GM21447 (cell line): ENCODE measurements around the gene KAT2B.

Experiments
- ATAC-seq: cut with Tn5 transposase; IDR thresholded peaks from one replicate; pipeline ENCODE4 v1.9.1; 2021; ENCODE audit not compliant: unreplicated experiment

The KAT2B gene

GRCh38 chr3:20141851-20142250, 101.6 kb downstream of the KAT2B start:
- no peak for ATAC-seq

- no peak for ATAC-seq
Observed at GRCh38 chr3:20142517-20142916, 102.3 kb downstream of the KAT2B start.

DNA sequence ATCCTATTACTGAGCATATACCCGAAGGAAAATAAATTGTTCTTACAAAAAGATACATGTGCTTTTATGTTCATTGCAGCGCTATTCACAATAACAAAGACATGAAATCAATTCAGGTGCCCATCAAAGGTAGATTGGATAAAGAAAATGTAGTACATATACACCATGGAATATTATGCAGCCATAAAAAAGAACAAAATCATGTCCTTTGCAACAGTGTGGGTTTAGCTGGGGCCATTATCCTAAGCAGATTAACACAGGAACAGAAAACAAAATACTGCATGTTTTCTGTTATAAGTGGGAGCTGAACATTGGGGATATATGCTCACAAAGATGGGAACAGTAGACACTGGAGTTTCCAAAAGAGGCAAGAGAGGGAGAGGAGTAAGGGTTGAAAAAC, 103.3 kb downstream of the KAT2B start:
- ATAC-seq = no peak

- ATAC-seq = no peak
Observed at GRCh38 chr3:20145874-20146273, 105.6 kb downstream of the KAT2B start.

- no peak for ATAC-seq
Observed at GRCh38 chr3:20146301-20146700, 106.1 kb downstream of the KAT2B start.

GRCh38 chr3:20147361-20147760, 107.1 kb downstream of the KAT2B start:
- ATAC-seq = no peak

DNA sequence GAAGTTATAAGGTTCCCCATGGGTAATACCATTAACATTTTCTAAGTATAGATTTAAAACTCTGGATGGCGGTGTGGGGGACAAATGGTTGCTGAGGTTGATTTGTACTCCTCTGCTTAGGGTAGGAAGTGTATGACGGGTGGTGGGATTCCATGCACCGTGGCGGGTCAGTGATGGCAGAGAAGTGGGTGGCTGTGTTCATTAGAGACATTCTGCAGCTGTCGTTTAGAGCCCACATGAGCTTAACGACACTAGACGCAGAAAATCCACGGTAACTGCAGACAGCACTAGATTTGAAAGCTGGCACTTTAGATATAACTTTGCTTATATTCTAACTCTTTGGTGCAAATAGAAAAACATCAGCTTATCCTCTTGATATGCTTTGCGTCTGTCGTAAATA, 108.2 kb downstream of the KAT2B start:
- ATAC-seq = no peak

DNA sequence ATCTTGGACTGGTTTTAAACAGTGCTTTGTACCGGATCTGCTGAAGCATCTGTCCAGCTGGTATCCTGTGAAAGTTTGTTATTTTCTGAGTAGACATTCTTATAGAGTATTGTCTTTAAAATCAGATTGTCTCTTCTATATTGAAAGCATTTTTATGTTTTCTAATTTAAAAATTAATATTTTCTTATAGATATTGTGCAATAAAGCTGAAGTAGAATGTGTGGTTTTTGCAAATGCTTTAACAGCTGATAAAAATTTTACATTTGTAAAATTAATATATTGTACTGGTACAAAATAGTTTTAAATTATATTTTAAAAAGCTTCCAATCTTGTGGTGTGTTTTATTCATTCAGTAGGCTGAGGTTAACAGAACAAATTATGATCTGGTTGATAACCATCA, 113.8 kb downstream of the KAT2B start:
- no peak for ATAC-seq

DNA sequence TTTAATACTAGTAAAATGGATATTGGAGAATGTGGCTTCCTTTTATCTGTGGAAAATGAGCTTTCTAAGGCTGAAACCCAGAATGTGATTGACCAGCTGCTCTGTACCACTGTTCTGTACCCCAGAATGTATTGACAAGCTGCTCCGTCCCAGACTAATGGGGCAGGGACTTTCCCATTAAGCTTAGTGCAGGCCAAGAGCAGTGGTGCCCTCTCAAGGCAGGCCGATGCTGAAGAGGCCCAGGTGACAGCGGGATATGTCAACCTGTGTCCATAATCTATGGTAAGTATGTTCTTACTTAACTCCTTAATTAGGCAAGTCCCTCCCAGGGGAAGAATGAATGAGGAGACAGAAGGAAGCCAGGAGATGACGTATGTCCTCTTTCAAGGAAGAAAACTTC, 114.7 kb downstream of the KAT2B start:
- no peak for ATAC-seq

DNA sequence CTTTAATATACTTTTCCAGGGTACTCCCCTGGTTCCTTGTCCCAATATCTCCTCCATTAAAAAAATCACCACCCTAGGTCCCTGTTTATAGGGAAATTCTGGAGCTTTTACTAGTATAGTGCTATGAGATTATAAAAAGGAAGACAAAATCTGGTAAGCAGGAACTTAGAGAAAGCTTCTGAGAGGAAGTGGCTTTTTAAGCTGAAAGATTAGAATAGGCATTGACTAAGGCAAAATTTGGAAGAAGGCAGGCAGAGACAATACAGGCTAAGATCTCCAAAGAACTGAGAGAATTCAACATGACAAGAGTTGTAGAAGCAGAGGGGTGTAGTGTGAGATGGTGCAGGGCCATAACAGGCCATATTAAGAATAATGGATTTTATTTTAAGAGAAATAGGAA, 120.0 kb downstream of the KAT2B start:
- ATAC-seq = no peak

- no peak for ATAC-seq
Observed at GRCh38 chr3:20161714-20162113, 121.5 kb downstream of the KAT2B start.

GRCh38 chr3:20173844-20174410, 133.7 kb downstream of the KAT2B start:
- ATAC-seq = no peak

DNA sequence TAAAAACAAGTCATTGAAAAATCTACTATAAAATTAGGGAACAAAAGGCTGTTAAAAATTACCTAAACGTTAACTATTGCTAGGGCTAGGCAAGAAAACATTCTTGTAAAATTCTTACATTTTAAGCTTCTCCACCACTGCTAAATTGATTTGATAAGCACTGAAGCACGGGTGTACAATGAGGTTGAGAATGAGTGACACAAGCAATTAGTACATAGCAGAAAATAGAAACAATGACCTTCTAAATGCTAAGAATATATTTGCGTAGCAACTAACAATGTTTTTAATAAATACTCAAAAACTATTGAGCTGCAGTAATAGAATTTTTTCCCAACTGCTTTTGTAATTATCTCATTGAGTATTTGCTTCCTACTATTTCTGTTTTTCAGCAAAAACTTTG, 141.0 kb downstream of the KAT2B start:
- ATAC-seq = no peak

- no peak for ATAC-seq
Observed at GRCh38 chr3:20182206-20182605, 142.0 kb downstream of the KAT2B start.

DNA sequence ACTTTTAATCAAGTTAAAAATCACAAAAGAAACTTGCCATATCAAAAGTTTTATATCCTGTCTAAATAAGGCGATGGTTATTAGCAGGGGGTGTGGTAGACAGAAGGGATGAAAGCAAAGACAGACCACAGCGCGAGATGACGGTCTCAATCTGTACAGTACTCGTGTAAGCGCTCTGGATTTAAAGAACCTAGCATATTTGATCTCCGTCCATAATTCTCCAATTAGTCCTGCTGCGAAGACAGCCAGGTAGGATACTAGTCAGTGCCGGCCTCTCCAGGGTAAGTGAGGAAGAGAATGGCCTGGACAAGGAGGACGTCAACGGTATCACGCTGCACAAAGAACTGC, 145.1 kb downstream of the KAT2B start:
- ATAC-seq = peak; percentile 14

- peak; percentile 94 for ATAC-seq
Observed at GRCh38 chr3:20185679-20186599, 145.7 kb downstream of the KAT2B start, which contains the start of gene SGO1. Gene SGO1, minus strand, starts transcription at chr3:20186206. Its CDS starts 2,179 bp downstream, at chr3:20184027.

- ATAC-seq = no peak
Observed at GRCh38 chr3:20186600-20187004, 146.4 kb downstream of the KAT2B start.

- ATAC-seq = no peak
Observed at GRCh38 chr3:20190991-20191390, 150.7 kb downstream of the KAT2B start.

GRCh38 chr3:20194793-20195460, 154.7 kb downstream of the KAT2B start:
- no peak for ATAC-seq

GRCh38 chr3:20197775-20198174, 157.5 kb downstream of the KAT2B start:
- no peak for ATAC-seq

DNA sequence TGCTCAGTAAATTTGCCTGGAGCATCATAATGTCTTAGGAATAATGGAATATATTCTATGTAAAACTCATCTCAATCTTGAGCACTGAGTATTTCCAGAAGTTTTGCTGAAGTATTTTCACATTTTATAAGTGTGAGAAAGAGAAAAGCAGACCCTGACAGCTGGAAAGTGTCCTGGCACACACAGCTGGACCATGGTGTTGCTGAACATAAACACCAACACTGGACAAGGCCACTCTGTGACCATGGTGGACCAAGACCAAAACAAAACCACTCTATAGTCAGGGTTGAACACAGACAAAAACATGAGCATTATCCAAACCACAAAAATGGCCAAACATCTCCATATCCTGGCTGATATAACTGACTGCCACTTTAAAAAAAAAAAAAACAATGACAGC, 160.9 kb downstream of the KAT2B start:
- ATAC-seq = no peak
